ENCODE data around the gene ACACB. TPM values are rescaled to one million over a fixed set of nuclear protein-coding genes. Genes with fewer than 3 reads are reported as not detected.

Gene ACACB
- total and polyA plus RNA-seq, 4 donors = 8.4 to 70.3 (median 30.1) TPM

GRCh38 chr12:109230193-109230592 is 113.8 kb downstream of the ACACB start:
- peaks cover 0 to 6% of the 10 kb centered on the region in 2 donors for H3K36me3 ChIP-seq (ENCODE audit: control insufficient read depth in 1 of 2, insufficient read depth in 2 of 2, low read length in 1 of 2)
- H3K27ac ChIP-seq (ENCODE audit: low read depth in 1 of 2, low read length in 2 of 2) = no peak overlapping the region
- intact Hi-C loops (cut with DNase I) = no loop called here
- ATAC-seq (ENCODE audit: low FRiP score) (no peak), DNase-seq (no peak)
- H3K4me1 ChIP-seq (ENCODE audit: control insufficient read depth in 1 of 2, insufficient read depth in 2 of 2, low read length in 2 of 2) = no peaks in the 10 kb centered on the region
- no peak overlapping the region for H3K4me3 ChIP-seq (ENCODE audit: low read length in 2 of 2)
- no peaks in the 10 kb centered on the region for H3K27me3 ChIP-seq (ENCODE audit: control insufficient read depth in 1 of 2, insufficient read depth in 2 of 2, low read length in 1 of 2)
- WGBS, 2 donors = 53 to 65% methylated on average over 2 of the region's 2 CpGs
- H3K9me3 ChIP-seq (ENCODE audit: control insufficient read depth, low read length) = no peaks in the 10 kb centered on the region

- WGBS, 2 donors = 89 to 90% methylated on average over 7 of the region's 7 CpGs
- Histone ChIP-seq H3K27me3 (ENCODE audit: control insufficient read depth in 1 of 2, insufficient read depth in 2 of 2, low read length in 1 of 2) (no peaks in the 10 kb centered on the region), H3K4me1 (ENCODE audit: control insufficient read depth in 1 of 2, insufficient read depth in 2 of 2, low read length in 2 of 2) (no peaks in the 10 kb centered on the region), H3K36me3 (ENCODE audit: control insufficient read depth in 1 of 2, insufficient read depth in 2 of 2, low read length in 1 of 2) (peaks cover 0 to 11% of the 10 kb centered on the region in 2 donors), H3K9me3 (ENCODE audit: control insufficient read depth, low read length) (no peaks in the 10 kb centered on the region), H3K27ac (ENCODE audit: low read depth in 1 of 2, low read length in 2 of 2) (no peak overlapping the region), H3K4me3 (ENCODE audit: low read length in 2 of 2) (no peak overlapping the region)
- intact Hi-C loops (cut with DNase I) = no loop called here
- DNase-seq = no peak
- ATAC-seq (ENCODE audit: low FRiP score) = no peak
Observed at GRCh38 chr12:109232731-109233130, 116.3 kb downstream of the ACACB start.

GRCh38 chr12:109234012-109234411 is 117.6 kb downstream of the ACACB start:
- Histone ChIP-seq H3K27ac (ENCODE audit: low read depth in 1 of 2, low read length in 2 of 2) (no peak overlapping the region), H3K4me1 (ENCODE audit: control insufficient read depth in 1 of 2, insufficient read depth in 2 of 2, low read length in 2 of 2) (no peaks in the 10 kb centered on the region), H3K27me3 (ENCODE audit: control insufficient read depth in 1 of 2, insufficient read depth in 2 of 2, low read length in 1 of 2) (no peaks in the 10 kb centered on the region), H3K36me3 (ENCODE audit: control insufficient read depth in 1 of 2, insufficient read depth in 2 of 2, low read length in 1 of 2) (peaks cover 0 to 11% of the 10 kb centered on the region in 2 donors), H3K9me3 (ENCODE audit: control insufficient read depth, low read length) (no peaks in the 10 kb centered on the region), H3K4me3 (ENCODE audit: low read length in 2 of 2) (no peak overlapping the region)
- DNase-seq = no peak
- ATAC-seq (ENCODE audit: low FRiP score) = no peak
- intact Hi-C loops (cut with DNase I) = no loop called here
- 84 to 85% methylated on average over 15 of the region's 15 CpGs for WGBS, 2 donors

- Histone ChIP-seq H3K27me3 (ENCODE audit: control insufficient read depth in 1 of 2, insufficient read depth in 2 of 2, low read length in 1 of 2) (no peaks in the 10 kb centered on the region), H3K4me1 (ENCODE audit: control insufficient read depth in 1 of 2, insufficient read depth in 2 of 2, low read length in 2 of 2) (no peaks in the 10 kb centered on the region), H3K4me3 (ENCODE audit: low read length in 2 of 2) (no peak overlapping the region), H3K27ac (ENCODE audit: low read depth in 1 of 2, low read length in 2 of 2) (no peak overlapping the region), H3K36me3 (ENCODE audit: control insufficient read depth in 1 of 2, insufficient read depth in 2 of 2, low read length in 1 of 2) (peaks cover 4 to 13% of the 10 kb centered on the region in 2 donors), H3K9me3 (ENCODE audit: control insufficient read depth, low read length) (no peaks in the 10 kb centered on the region)
- intact Hi-C loops (cut with DNase I) = no loop called here
- DNase-seq (no peak), ATAC-seq (ENCODE audit: low FRiP score) (no peak)
- 63 to 72% methylated on average over 6 of the region's 6 CpGs for WGBS, 2 donors
Observed at GRCh38 chr12:109236257-109236656, 119.9 kb downstream of the ACACB start.

- Histone ChIP-seq H3K27me3 (ENCODE audit: control insufficient read depth in 1 of 2, insufficient read depth in 2 of 2, low read length in 1 of 2) (no peaks in the 10 kb centered on the region), H3K36me3 (ENCODE audit: control insufficient read depth in 1 of 2, insufficient read depth in 2 of 2, low read length in 1 of 2) (peaks cover 6 to 10% of the 10 kb centered on the region in 2 donors), H3K4me3 (ENCODE audit: low read length in 2 of 2) (no peak overlapping the region), H3K4me1 (ENCODE audit: control insufficient read depth in 1 of 2, insufficient read depth in 2 of 2, low read length in 2 of 2) (no peaks in the 10 kb centered on the region), H3K27ac (ENCODE audit: low read depth in 1 of 2, low read length in 2 of 2) (no peak overlapping the region), H3K9me3 (ENCODE audit: control insufficient read depth, low read length) (no peaks in the 10 kb centered on the region)
- intact Hi-C loops (cut with DNase I) = no loop called here
- DNase-seq (no peak), ATAC-seq (ENCODE audit: low FRiP score) (no peak)
- WGBS, 2 donors = 88 to 91% methylated on average over 4 of the region's 4 CpGs
Observed at GRCh38 chr12:109239179-109239578, 122.8 kb downstream of the ACACB start.

GRCh38 chr12:109239691-109240090 is 123.3 kb downstream of the ACACB start:
- intact Hi-C loops (cut with DNase I) = no loop called here
- Histone ChIP-seq H3K9me3 (ENCODE audit: control insufficient read depth, low read length) (no peaks in the 10 kb centered on the region), H3K27ac (ENCODE audit: low read depth in 1 of 2, low read length in 2 of 2) (no peak overlapping the region), H3K36me3 (ENCODE audit: control insufficient read depth in 1 of 2, insufficient read depth in 2 of 2, low read length in 1 of 2) (peaks cover 7 to 10% of the 10 kb centered on the region in 2 donors), H3K27me3 (ENCODE audit: control insufficient read depth in 1 of 2, insufficient read depth in 2 of 2, low read length in 1 of 2) (no peaks in the 10 kb centered on the region), H3K4me1 (ENCODE audit: control insufficient read depth in 1 of 2, insufficient read depth in 2 of 2, low read length in 2 of 2) (no peaks in the 10 kb centered on the region), H3K4me3 (ENCODE audit: low read length in 2 of 2) (no peak overlapping the region)
- ATAC-seq (ENCODE audit: low FRiP score) = no peak
- WGBS, 2 donors = 86 to 88% methylated on average over 11 of the region's 11 CpGs
- DNase-seq = no peak

- ATAC-seq (ENCODE audit: low FRiP score) = no peak
- intact Hi-C loops (cut with DNase I) = no loop called here
- DNase-seq = no peak
- no peak overlapping the region for H3K27ac ChIP-seq (ENCODE audit: low read depth in 1 of 2, low read length in 2 of 2)
- H3K4me3 ChIP-seq (ENCODE audit: low read length in 2 of 2) = no peak overlapping the region
- H3K36me3 ChIP-seq (ENCODE audit: control insufficient read depth in 1 of 2, insufficient read depth in 2 of 2, low read length in 1 of 2) = peaks cover 7 to 10% of the 10 kb centered on the region in 2 donors
- 93 to 96% methylated on average over 2 of the region's 2 CpGs for WGBS, 2 donors
- H3K4me1 ChIP-seq (ENCODE audit: control insufficient read depth in 1 of 2, insufficient read depth in 2 of 2, low read length in 2 of 2) = no peaks in the 10 kb centered on the region
- no peaks in the 10 kb centered on the region for H3K9me3 ChIP-seq (ENCODE audit: control insufficient read depth, low read length)
- no peaks in the 10 kb centered on the region for H3K27me3 ChIP-seq (ENCODE audit: control insufficient read depth in 1 of 2, insufficient read depth in 2 of 2, low read length in 1 of 2)
Observed at GRCh38 chr12:109240365-109240764, 124.0 kb downstream of the ACACB start.

- Histone ChIP-seq H3K9me3 (ENCODE audit: control insufficient read depth, low read length) (no peaks in the 10 kb centered on the region), H3K4me1 (ENCODE audit: control insufficient read depth in 1 of 2, insufficient read depth in 2 of 2, low read length in 2 of 2) (no peaks in the 10 kb centered on the region), H3K27me3 (ENCODE audit: control insufficient read depth in 1 of 2, insufficient read depth in 2 of 2, low read length in 1 of 2) (no peaks in the 10 kb centered on the region), H3K27ac (ENCODE audit: low read depth in 1 of 2, low read length in 2 of 2) (no peak overlapping the region), H3K36me3 (ENCODE audit: control insufficient read depth in 1 of 2, insufficient read depth in 2 of 2, low read length in 1 of 2) (peaks cover 12% of the 10 kb centered on the region in 2 donors), H3K4me3 (ENCODE audit: low read length in 2 of 2) (no peak overlapping the region)
- no peak for ATAC-seq (ENCODE audit: low FRiP score)
- no peak for DNase-seq
- WGBS, 2 donors = 68 to 77% methylated on average over 5 of the region's 5 CpGs
- intact Hi-C loops (cut with DNase I) = no loop called here
Observed at GRCh38 chr12:109241936-109242335, 125.5 kb downstream of the ACACB start.

- WGBS, 2 donors = 90% methylated on average over 5 of the region's 5 CpGs
- Histone ChIP-seq H3K36me3 (ENCODE audit: control insufficient read depth in 1 of 2, insufficient read depth in 2 of 2, low read length in 1 of 2) (peaks cover 9 to 12% of the 10 kb centered on the region in 2 donors), H3K4me3 (ENCODE audit: low read length in 2 of 2) (no peak overlapping the region), H3K9me3 (ENCODE audit: control insufficient read depth, low read length) (no peaks in the 10 kb centered on the region), H3K27ac (ENCODE audit: low read depth in 1 of 2, low read length in 2 of 2) (no peak overlapping the region), H3K27me3 (ENCODE audit: control insufficient read depth in 1 of 2, insufficient read depth in 2 of 2, low read length in 1 of 2) (no peaks in the 10 kb centered on the region), H3K4me1 (ENCODE audit: control insufficient read depth in 1 of 2, insufficient read depth in 2 of 2, low read length in 2 of 2) (no peaks in the 10 kb centered on the region)
- ATAC-seq (ENCODE audit: low FRiP score) (no peak), DNase-seq (no peak)
- intact Hi-C loops (cut with DNase I) = no loop called here
Observed at GRCh38 chr12:109244073-109244472, 127.7 kb downstream of the ACACB start.
